Sigmoid colon (tissue), 4 donors: Measurements from ENCODE around the gene PEAK1.

Source experiments
- CTCF ChIP-seq, 4 experiments: fragments of 450-650 bp in 3 of 4; fragments of 200-600 bp in 1 of 4; IDR thresholded peaks; one replicate each; pipeline ENCODE4 v1.5.1; 2016 to 2019; ENCODE audit warnings: antibody characterized with exemption in 4 of 4, mild to moderate bottlenecking in 3 of 4, moderate library complexity in 2 of 4
- EP300 ChIP-seq, 4 donors: sonication (generic); formaldehyde crosslinking; IDR thresholded peaks; one replicate each; pipeline ENCODE4 v1.6.1; 2017; ENCODE audit warnings: antibody characterized with exemption in 4 of 4
- POLR2A ChIP-seq, 2 donors: fragments of 450-650 bp; IDR thresholded peaks; one replicate each; pipeline ENCODE4 v1.6.1; 2016; ENCODE audit warnings: antibody characterized with exemption in 2 of 2, mild to moderate bottlenecking in 2 of 2, moderate library complexity in 2 of 2

DNA sequence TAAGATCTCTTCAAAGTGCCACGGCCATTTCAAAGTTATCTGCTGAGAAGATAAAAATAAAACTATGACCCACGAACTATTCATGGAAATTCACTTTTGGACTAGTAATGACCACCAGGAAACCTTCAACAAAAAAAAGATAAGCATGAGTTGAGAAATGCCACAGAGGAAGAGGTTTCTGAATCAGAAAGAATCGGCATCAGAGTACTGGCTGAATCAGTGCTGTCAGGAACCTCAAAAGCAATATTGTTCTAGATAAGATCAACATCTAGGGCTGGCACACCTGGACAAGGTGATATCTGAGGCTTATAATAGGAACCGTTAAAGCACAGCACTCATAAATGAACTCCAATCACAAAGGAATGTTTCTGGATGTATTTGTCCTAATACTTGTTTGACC, 72.7 kb downstream of the PEAK1 start:
- TF ChIP-seq EP300 (IDR thresholded peaks at IDR 0.05) (no peak), CTCF (IDR thresholded peaks at IDR 0.05) (no peak), POLR2A (IDR thresholded peaks at IDR 0.05) (no peak)
